KBM-7 (cell line): ENCODE measurements around the gene AGBL4.

ENCODE experiments used
- DNase-seq: peaks from one replicate; pipeline ENCODE4 v3.0.0-alpha.2; 2015
- in situ Hi-C: fragments of 300-500 bp; cut with MboI; formaldehyde crosslinking; loops from 2 replicates; pipeline ENCODE4 v1.14.3; 2020; ENCODE audit warnings: low sequenced_read_pairs, low pct_unique_long_range_greater_than_20kb, mixed read lengths

Gene AGBL4

DNA sequence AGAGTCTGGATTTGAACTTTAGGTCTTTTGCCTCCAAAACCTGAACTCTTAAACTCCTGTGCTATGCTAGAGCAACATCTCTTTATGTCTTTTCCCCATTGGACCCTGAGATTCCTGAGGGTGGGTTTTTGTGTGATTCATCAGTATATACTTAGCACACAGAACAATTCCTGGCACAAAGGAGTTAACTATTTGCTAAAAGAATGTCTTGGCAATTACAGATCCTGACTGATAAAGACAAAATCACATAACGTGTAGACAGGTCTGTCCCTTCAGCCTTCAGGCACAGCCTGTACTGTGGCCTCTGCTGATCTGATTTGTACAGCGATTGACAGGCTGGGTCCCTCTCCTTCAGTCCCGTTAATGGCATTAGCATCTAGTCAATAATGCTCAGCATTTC is 1084.7 kb downstream of the AGBL4 start:
- DNase-seq, result no peak
- in situ Hi-C loops, result no loop called here

DNA sequence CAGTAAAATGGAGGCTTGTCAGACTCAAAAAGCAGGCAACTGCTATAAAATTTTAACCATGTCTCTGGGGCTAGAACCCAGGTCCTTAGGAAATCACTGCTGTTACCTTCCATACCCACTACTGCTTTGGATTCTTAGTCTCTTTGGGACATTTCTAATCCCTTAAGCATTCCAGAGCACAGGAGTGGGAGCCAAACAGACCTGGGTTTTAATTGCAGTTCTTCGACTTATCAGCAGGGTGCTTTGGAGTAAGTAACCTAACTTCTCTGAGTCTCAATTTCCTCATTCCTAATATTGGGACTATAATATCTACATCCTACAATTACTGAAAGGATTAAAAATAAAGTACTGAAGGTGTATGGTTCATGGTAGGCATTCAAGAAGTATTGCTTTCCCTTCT is 1086.0 kb downstream of the AGBL4 start:
- in situ Hi-C loops, result no loop called here
- no peak for DNase-seq

DNA sequence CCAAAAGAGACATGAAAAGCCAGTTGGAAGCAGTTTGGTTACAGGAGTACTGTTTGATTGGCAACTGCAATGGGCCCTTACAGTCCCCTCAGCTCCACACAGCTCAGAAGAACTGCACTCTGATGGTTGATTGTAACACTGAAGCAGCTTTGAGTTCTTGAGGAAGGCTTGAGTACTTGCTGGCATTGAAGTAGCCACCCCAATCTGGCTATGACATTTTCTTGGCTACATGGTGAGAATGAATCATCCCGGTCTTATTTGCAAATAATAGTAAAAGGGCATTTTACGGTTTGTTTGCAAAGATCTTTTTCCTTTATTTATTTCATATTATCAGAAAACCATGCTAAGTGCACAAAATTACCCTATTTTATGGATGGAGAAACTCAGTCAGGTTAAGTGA is 1087.3 kb downstream of the AGBL4 start:
- in situ Hi-C loops, result no loop called here
- no peak for DNase-seq

DNA sequence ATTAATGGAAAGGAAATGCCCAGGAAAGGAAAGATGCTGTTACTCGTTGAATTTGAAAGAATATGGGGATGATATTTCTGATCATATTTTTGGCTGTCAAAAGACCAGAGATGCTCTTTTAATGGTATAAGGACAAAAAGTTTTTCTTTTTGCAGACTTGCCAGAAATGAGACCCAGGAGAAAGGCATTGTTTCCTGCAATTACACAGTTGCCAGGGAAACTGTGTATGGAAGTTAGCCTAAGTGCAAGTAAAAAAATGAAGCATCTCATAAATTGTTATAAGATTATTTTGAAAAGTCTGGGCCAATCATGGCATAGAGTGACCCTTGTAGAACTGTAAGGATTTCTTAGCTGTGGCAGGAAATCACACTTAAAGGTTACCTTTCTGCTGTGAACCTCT is 1091.4 kb downstream of the AGBL4 start:
- in situ Hi-C loops, result no loop called here
- no peak for DNase-seq

- no peak for DNase-seq
- in situ Hi-C loops, result no loop called here
Measured at GRCh38 chr1:48931506-48932192, 1092.1 kb downstream of the AGBL4 start.

GRCh38 chr1:48930011-48930410 is 1093.7 kb downstream of the AGBL4 start:
- in situ Hi-C loops, result no loop called here
- no peak for DNase-seq

DNA sequence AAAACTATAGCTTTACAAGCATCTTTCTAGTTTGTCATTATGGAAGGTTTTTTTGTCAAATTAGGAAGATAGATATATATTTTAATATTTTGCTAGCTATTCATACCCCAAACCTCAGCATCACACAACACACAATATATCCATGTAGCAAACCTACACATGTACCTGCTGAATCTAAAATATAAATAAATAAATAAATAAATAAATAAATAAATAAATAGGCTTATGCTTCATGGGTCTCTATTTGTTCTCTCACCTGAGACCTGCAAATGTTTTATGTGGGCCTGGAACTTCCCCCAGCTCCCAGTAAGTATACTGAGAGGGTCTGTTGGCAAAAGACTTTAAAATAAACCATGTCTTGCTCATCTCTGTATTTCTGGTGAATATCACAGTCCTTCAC is 1099.7 kb downstream of the AGBL4 start:
- in situ Hi-C loops, result no loop called here
- no peak for DNase-seq

DNA sequence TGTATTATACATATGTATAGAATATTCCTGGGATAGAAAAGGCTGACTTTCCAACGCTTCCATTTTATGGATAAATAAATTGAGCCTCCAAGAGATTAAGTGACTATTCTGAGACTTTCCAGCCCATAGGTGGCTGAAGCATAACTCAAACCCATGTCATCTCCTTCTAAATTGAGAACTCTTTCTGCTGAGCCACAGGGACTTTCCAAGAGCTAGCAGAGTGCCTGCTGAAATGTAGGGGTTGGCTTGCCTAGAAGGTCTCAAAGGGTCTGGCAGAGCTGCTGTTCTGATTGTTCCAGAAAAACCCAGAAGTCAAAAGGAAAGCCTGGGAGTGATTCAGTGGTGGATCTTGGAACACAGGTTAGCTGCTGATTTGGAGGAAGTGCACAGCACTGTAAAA is 1100.6 kb downstream of the AGBL4 start:
- no peak for DNase-seq
- in situ Hi-C loops, result no loop called here

DNA sequence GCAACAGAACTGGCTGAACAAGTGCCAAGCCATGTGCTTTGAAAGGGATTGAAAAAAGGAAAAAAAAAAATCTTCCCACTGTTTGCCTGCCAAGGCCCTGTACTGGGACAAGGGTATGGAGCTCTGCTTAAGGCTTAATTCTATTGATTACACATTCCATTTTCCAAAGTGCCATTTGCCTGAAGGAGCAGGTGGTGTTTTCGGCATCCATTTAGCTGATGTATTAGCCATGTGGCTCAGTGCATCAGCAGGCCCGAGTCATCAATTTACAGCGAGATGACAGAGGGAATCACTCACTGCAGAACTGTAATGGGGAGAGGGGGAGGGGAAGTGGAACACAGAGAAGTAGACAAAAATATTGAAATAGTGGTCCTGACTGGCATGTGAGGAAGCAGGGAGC is 1102.9 kb downstream of the AGBL4 start:
- in situ Hi-C loops, result no loop called here
- DNase-seq, result no peak

GRCh38 chr1:48917901-48918603 is 1105.7 kb downstream of the AGBL4 start:
- DNase-seq, result no peak
- in situ Hi-C loops, result no loop called here

DNA sequence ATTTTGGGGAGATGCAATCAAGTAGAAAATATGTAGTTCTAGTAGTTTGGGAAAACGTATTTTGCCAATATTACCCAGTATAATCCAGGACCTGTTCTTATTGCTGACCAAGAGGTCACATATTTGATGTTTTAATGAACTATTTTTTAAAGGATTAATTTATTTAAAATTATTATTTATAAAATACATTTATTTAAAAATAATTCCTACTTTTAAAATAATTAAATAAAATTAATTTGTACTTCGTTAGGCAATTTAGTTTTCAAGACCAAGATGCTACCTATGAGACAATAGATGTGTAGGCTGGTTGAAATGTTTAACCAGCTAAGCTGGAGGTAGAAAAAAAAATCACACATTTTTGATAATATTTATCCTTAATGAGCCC is 1106.7 kb downstream of the AGBL4 start:
- no peak for DNase-seq

GRCh38 chr1:48916130-48917069 is 1107.4 kb downstream of the AGBL4 start:
- in situ Hi-C loops, result no loop called here
- peak; percentile 19 for DNase-seq

More for the DNA sequence above, 1106.7 kb downstream of the AGBL4 start:
- in situ Hi-C loops, result no loop called here

- in situ Hi-C loops, result no loop called here
Measured at GRCh38 chr1:48908606-48909005, 1115.1 kb downstream of the AGBL4 start.

GRCh38 chr1:48906729-48907128 is 1117.0 kb downstream of the AGBL4 start:
- in situ Hi-C loops, result no loop called here
- DNase-seq, result no peak

More at GRCh38 chr1:48908606-48909005, 1115.1 kb downstream of the AGBL4 start:
- DNase-seq, result no peak

DNA sequence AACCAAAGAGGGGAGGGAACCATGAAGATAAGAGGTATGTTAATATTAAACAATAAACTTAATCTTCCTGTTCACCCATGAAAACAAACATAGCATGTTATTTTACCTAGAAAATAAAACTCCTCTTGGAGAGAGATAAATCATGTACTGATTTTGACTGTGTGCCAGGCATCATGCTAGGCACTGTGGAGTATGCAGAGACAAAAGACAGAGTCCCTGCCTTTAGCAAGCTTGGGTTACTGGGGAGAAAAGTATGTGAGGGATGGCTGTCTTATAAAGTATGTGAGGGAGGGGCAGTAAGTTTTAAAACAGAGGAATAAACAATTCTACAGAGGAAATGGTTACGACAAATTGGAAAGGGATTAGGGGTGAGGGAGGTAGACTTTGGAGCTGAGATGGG is 1117.6 kb downstream of the AGBL4 start:
- in situ Hi-C loops, result no loop called here
- DNase-seq, result no peak

- in situ Hi-C loops, result no loop called here
- DNase-seq, result no peak
Measured at GRCh38 chr1:48903291-48903690, 1120.5 kb downstream of the AGBL4 start.

GRCh38 chr1:48898894-48899293 is 1124.9 kb downstream of the AGBL4 start:
- DNase-seq, result no peak
- in situ Hi-C loops, result no loop called here

DNA sequence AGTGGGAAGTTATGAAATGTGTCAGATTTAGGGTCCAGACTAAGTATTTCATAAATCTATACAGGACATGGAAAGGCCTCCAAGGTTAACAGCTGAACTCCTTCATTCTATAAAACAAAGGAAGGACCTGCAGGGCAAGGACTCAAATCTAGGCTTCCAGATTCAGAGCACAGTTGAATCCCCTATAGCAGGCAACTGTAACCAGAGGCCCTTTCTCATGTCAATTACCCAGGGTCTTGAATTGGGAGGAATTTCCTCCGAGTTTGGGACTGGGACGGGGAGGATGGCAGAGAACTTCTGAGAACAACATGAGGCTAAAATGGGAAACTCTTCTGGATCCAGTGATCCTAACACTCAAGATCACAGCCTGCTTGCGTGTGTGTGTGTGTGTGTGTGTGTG is 1134.1 kb downstream of the AGBL4 start:
- no peak for DNase-seq
- in situ Hi-C loops, result no loop called here

DNA sequence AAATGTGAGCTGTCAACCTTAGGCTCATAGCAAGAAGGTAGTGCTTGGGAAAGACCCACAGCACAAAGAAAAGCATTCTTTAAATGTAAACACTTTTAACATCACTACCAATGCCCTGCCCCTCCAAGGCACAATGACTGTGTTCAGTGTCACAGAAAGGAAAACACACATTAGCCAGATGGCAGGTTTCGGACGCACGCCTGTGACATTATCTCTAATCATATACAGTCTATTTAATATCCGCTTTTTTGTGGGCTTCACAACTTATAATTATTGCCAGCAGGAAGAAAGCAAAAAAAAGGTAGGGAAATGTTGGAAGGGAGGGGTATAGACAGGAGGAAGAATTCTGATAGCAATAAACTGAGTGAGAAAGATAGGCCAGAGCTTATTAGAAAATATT is 1134.7 kb downstream of the AGBL4 start:
- no peak for DNase-seq
- in situ Hi-C loops, result no loop called here

DNA sequence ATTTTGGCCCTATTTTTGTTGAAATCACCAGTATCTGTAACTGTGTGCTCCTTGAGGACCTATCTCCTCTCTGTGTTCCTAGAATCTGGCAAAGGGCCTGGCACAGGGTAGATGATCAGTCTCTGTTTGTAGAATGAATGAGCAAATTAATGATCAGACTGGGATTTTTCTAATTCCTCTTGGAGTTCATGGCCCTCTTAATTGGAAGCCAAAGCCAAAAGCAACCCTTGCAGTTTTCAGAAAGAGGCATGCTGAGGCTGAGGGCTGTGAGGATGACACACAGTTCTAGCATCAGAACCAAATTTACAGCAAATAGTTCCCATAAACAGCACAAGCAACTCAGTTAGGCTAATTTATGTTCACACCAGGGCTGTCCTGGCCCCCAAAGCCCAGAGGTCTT is 1136.0 kb downstream of the AGBL4 start:
- in situ Hi-C loops, result no loop called here
- DNase-seq, result no peak
